HG02840 (cell line): ENCODE measurements around the gene FAM187B.

Experiments
- ATAC-seq: cut with Tn5 transposase; IDR thresholded peaks from one replicate; pipeline ENCODE4 v1.9.1; 2021; ENCODE audit warnings: mild to moderate bottlenecking, moderate library complexity, moderate number of reproducible peaks; ENCODE audit not compliant: unreplicated experiment, low FRiP score

FAM187B gene

DNA sequence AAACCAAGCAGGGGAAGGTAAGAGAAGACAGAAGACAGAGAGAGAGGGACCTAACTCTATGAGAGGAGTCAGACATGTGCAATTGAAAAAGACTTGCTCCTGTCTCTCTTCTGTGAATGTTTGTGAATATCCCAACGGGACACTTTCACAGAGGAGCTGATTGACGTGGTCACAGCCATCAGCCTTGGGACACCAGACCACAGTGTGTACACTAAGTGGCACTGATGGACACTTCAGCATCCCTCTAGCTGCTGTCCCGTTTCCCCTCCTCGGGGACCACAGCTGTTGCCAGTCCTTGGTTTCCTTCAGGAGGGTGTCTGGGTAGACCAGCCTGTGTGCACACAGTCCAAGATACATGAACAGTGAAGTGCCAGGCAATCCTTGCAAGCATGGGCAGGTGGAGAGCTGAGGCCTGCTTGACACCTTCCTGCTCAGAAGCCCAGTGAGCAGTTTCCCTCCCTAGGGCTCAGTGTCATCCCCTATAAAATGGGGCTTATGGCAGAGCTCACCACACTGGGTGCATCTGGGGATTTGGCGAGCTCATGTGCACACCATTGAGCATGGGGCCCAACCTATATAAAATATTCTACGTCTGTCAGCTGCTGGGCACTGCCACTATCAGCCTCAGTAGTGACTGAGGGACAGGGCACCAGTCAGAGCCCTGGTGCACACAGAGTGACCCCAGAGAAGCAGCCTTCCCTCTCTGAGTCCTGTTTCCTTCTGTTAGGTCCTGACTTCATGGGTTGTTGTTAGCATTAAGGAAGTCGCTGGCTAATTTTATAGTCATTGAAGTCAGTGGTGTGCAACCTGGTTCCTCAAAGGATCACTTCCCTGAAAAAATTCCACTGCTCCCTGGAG is 36.0 kb upstream of the FAM187B start:
- ATAC-seq = no peak

DNA sequence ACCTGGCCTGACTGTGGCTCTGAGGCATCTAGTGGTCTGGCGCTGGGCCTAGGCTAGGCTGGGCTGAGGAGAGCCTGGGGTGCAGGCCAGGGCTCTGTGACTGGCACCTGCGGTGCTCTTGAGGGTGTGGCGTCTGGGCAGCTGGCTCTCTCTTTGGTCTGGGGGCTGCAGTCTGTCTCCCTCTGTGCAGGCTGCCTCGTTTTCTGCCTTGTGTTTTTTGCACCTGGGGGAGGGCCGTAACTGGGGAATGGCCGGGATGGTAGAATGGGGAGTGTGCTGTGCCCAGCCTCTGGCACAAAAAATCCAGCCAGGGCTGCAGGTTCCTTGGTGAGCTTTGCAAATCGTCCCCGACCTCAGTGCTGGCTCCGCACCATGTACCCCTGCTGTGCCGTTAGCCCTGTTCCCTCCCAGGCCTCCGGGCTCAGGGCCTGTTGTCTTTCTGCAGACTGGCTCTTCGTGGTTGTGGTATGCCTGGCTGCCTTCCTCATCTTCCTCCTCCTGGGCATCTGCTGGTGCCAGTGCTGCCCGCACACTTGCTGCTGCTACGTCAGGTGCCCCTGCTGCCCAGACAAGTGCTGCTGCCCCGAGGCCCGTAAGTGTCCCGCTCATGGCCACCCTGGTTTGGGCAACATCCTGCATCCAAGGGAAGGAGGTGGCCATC is 33.7 kb upstream of the FAM187B start:
- no peak for ATAC-seq

DNA sequence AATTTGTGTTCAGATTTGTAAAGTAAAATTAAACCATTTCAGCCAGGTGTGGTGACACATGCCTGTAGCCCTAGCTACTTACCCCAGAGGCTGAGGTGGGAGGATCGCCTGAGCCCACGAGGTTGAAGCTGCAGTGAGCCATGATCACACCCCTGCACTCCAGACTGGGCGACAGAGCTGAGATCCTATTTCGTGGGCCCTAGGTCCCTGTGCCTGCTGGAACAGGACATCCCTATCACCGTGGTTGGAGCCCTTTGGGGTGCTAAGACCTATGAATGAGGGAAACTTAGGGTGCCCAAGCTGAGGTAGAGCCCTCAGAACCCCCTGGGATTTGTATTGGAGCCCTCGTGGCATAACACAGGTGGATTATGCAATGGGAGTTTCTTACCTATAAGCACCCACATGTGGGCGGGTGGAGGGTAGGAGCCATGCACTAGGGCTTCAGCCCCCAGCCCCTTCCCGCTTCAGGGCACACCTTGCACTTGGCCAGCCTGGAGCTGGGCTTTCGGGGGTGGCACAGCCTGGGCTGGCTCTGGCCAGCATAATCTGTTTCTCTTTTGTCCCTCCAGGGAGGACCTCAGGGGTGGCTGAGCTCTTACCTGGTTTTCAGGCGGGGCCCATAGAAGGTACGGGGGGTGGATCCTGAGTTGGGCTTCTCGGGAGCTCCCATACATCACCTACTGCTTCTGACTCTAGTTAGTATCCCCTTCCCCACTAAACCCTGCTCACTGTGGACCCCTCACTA is 33.0 kb upstream of the FAM187B start:
- no peak for ATAC-seq

DNA sequence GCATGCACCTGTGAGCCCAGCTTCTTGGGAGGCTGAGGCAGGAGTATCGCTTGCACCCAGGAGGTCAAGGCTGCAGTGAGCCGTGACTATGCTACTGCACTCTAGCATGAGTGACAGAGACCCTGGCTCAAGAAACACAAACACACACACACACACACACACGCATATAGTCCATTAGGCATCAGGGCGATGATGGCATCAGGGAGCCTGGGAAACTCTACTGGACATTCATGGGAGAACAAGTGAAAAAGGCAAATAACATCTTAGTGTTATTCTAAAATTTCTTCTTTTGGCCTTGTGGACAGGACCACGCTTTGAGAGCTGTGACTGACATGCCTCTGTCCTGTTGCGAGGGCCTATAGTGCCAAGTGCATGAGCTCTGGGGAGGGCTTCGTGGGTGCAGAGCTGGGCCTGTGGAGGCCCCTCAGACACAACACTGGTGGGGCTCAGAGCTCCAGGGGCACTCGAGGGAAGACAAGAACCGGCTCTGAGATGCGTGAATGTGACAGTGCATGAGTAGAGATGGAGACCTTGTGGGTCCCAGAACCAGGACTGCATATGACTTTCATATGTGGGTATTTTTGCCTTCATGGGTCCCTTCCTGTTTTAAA is 32.3 kb upstream of the FAM187B start:
- no peak for ATAC-seq

DNA sequence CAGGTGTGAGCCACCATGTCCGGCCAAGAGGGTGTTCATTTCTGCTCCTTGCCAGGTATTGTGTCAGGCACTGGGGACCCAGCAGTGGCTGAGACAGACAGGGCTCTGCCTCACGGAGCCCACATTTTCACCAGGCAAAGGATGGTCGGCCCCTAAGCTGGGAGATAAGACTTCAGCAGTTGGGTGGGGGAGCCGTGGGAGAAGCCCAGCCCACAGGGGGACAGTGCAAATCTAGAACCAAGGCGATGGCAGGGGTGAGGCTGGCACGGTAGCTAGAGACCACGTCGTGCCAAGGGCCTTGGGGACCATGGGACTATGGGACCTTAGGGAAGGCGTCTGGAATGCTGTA is 28.5 kb upstream of the FAM187B start:
- ATAC-seq = no peak

DNA sequence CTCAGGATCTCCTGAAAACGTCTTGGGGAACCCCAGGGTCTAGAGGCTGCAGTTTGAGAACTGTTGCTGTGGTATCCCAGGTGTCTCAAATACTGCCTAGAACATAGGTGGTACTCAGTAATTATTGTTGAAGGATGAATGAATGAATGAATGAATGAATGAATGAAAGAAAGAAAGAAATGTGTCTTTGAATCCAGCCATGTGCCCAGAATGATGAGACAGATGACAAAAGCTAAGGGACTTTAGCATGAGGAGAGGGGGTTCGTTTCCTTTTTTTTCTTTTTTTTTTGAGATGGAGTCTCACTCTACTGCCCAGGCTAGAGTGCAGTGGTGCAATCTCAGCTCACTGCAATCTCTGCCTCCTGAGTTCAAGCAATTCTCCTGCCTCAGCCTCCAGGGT is 28.0 kb upstream of the FAM187B start:
- ATAC-seq = no peak

DNA sequence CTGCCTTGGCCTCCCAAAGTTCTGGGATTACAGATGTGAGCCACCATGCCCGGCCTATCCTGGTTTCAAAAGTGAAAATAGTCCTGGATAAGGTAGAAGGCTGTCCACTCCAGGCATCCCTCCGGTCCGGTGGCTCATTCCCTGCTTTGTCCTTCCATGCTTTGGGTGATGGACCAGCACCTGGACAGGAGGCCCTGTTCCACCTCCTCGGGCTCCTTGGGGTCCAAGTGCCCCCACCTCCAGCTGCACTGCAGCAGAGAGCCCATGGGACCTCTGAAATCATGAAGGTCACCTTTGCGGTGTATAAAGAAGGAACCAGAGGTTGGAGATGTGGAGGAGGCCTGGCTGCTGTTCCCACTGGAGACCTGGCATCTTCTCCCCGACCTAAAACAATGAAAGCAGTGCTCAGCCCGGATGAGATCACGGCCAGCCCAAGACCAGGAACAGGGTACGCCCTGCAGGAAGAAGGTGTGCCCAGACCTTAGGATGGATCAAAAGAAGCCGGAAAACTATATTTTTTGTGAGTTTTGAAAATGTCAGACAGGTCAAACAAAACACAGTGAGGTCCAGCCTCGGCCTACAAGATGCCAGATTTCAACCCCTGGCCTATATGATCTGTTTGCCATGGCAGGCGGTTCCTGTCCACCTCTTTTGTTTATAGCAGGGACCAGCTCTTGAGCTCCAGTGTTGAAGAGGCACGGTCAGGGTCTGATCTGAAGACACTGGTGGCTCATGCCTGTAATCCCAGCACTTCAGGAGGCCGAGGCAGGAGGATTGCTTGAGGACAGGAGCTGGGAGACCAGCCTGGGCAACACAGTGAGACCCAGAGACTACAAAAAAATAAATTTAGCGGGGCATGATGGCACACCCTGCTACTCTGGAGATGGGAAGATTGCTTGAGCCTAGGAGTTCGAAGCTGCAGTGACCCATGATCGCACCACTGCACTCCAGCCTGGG is 26.1 kb upstream of the FAM187B start:
- ATAC-seq = no peak

DNA sequence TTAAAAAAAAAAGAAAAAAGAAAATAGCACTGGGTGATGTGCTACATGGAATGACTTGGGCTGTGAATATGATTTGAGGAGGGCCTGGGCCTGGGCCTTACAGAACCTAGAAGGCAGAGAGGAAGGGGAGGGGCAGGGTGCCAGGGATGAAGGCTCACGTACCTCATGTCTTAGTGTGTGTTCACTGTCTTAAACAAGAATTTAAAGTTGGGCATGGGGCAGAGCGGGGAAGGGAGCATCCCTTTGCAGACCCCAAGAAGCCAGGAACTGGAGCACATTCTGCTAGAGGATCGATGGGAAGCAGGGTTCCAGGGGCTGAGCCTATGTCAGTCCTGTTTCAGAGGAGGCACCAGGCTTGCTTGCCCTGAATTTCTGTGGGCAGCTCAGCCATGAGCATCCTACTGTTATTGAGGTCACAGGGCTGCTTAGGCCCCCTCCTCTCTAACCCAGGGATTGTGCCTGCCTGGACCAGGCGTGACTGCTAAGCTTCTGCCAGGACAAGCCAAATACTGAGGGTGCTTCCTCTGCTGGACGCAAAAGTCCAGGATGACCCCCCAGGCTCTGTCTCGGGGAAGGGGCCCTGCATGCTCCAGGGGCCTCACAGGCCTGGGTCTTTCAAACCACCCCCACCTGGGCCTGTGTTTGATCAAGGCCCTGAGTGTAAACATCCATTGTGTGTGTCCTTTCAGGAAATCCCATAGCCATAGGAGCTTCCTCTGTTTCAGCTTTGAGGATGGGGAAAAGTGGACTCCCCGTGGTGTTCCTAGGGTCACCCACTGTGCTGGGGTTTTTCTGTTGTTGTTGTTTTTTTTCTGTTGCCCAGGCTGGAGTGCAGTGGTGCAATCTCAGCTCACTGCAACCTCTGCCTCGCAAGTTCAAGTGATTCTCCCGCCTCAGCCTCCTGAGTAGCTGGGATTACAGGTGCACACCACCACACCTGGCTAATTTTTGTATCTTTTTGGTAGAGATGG is 25.1 kb upstream of the FAM187B start:
- no peak for ATAC-seq

DNA sequence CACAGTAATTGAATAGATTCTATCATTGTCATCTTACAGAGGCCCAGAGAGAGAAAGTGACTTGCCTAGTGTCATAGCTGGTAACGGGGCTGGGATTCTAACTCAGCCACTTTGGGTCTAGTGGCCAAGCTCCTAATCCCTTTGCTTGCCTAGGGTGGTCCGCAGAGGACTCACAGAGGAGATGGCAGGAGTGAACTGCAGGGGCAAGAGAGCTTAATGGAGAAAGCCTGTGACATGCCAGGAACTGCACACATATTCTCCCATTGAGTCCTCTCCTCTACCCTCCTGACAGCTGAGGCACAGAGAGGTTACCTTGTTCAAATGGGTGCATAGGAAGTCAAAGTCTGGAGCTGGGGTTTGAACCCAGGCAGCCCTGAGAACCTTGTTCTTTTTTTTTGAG is 22.9 kb upstream of the FAM187B start:
- ATAC-seq = no peak

DNA sequence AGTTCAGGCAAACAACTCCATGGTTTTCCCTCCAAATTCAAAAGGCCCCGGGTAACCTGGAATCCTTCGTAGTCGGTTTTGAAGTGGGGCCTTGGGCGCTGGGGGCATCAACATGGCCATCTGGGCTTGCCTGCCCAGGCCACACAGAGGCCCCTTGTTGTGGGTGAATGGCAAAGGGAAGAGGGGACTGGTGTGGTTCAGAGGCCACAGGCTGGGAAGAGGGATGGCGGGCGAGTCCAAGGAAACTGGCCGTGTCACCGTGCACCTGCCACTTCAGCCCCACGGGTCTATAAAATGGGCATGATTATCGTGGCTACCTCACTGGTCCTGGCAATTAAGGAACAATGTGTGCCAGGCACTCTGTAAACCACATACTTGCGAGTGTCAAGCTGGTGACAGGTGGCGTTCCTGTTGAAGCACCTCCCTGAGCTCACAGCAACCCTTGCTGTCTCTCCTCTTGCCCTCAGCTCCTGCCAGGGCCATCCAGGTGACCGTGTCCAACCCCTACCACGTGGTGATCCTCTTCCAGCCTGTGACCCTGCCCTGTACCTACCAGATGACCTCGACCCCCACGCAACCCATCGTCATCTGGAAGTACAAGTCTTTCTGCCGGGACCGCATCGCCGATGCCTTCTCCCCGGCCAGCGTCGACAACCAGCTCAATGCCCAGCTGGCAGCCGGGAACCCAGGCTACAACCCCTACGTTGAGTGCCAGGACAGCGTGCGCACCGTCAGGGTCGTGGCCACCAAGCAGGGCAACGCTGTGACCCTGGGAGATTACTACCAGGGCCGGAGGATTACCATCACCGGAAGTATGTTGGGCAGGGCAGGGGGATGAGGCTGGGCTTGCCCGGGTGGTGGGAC is 21.5 kb upstream of the FAM187B start:
- no peak for ATAC-seq

DNA sequence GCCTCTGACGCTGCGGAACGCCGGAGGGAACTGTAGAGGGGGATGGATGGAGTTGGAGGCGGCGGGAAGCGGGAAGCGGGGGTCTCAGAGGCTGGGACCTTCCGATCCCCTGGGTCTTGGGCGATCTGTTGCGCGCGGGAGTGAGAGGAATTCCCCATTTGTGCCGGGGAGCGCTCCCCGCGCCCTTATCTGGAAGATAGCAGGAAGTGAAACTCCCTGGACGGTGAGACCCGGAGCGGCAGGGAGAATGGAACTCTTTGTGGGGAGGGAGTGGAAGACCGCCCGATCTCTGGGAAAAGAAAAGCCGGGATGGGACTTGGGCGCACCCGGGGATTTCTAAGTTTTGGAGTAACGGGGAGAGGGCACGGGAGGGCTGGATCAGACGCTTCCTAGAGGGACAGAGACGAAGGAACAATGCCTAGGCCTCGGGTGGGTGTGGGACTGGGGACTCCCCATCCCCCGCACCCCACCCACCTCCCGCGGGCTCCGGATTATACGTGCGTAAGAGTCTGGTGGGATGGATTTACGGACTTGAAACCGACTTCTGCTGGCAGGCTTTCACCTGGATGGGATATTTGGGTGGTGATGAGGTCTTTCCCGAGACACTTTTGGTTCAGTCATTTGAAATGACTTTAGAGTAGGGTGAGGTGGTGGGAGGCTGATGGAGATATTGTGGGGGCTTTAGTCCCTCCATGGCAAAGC is 20.8 kb upstream of the FAM187B start:
- ATAC-seq = no peak

DNA sequence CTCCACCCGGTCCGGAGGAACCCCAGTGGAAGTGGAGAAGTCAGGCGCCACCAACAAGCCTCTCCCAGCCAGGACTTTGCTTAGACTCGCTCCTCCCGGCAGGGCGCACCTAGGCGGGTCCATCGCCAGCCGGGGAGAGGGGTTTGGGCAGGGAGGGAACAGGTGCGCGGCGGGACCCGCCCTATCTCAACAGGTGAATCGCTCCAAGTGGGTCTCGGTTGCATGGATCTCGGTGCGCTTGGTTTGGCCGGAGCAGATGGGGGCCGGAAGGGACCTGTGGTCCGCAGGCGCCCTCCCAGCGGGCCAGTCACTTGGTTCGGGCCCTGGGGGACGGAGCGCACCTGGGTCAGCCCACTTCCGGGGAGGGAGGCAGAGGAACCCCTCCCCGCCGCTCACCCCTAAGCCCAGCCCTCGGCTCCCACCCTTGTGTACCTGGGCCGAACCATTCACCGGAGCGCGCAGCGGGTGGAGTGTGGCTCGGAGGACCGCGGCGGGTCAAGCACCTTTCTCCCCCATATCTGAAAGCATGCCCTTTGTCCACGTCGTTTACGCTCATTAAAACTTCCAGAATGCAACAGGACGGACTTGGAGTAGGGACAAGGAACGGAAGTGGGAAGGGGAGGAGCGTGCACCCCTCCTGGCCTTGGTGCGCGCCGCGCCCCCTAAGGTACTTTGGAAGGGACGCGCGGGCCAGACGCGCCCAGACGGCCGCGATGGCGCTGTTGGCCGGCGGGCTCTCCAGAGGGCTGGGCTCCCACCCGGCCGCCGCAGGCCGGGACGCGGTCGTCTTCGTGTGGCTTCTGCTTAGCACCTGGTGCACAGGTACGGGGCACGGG is 20.0 kb upstream of the FAM187B start, which contains the start of gene LSR:
Gene LSR (plus strand): TSS at position 693 of the 836 bp plus-strand sequence. CDS start 21 bp downstream, at position 714.
- peak; percentile 81 for ATAC-seq

DNA sequence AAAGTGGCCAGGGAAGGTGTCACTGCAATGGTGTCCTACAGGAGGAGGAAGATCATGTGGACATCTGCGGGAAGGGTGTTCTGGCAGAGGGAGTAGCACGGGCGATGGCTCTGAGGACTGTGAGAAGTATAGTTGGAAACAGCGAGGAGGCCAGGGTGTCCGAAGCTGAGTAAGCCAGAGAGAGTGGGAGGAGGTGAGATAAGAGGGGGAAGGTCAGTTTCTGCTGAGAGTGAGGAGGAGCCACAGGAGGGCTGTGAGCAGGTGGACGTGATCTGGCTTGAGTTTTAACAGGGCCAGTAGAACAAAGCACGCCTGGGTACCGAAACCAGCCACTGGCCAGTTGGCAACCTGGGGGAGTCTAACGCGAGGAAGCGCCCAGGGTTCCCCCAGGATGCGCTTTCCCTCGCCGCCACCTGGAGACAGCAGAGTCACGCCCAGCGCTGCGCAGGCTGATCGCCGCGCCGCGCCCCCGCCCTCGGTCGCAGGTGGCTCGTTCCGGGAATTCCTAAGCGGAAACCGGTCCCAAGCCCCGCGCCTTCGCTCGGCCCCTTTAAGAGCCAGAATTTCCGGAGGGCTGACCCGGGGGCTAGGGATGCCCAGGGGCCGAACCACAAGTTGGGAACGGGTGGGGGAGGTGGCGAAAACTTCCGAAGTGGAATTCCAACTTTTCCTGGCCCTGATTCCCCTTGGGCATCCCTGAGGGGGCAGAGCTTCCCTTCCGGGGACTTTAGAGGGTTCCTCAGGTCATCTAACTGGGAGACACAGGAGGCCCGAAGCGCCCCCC is 19.2 kb upstream of the FAM187B start:
- ATAC-seq = peak; percentile 36

DNA sequence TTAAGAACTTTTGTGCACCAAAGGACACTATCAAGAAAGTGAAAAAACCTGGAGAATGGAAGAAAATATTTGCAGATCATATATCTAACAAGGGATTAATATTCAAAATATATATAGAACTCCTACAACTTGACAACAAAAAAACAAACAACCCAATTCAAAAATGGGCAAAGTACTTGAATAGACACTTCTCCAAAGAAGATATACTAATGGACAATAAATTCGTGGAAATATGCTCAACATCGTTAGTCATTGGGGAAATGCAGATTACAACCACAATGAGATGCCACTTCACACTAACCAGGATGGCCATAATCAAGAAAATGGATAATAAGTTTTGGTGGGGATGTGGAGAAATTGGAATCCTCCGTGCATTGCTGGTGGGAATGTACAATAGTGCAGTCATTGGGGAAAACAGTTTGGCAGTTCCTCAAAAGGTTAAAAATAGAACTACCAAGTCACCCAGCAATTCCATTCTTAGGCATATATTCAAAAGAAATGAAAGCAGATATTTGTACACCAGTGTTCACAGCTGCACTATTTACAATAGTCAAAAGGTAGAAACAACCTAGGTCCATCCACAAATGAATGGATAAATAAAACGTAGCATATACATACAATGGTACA is 18.0 kb upstream of the FAM187B start:
- ATAC-seq = no peak

DNA sequence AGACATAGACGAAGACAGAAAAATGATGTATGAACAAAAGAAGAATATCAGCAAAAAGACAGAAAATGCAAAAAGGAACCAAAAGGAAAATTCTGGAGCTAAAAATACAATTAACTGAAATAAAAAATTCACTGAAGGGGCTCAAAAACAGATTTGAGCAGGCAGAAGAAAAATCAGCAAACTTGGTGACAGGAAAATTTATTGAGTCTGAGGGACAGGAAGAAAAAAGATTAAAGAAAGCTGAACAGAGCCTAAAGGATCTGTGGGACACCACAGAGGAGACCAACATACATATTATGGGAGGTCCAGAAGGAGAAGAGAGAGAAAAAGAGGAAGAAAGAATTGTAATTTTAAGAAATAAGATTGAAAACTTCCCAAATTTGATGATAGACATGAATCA is 12.9 kb upstream of the FAM187B start:
- ATAC-seq = no peak
